KOPT-K1 (cell line): ENCODE measurements around the gene FADS6.

ENCODE experiments used
- H3K27ac ChIP-seq: fragments of 200-600 bp; sonication (generic); 2 replicates; pipeline ENCODE4 v1.5.1; 2016; ENCODE audit warnings: antibody characterized with exemption, mild to moderate bottlenecking, low read depth, low read length; ENCODE audit not compliant: poor library complexity, severe bottlenecking
- H3K36me3 ChIP-seq: fragments of 200-600 bp; sonication (generic); 2 replicates; pipeline ENCODE4 v1.5.1; 2017; ENCODE audit warnings: antibody characterized with exemption, mild to moderate bottlenecking, low read length, moderate library complexity; ENCODE audit not compliant: insufficient read depth
- H3K9me3 ChIP-seq: fragments of 200-600 bp; sonication (generic); 2 replicates; pipeline ENCODE4 v1.5.1; 2017; ENCODE audit warnings: antibody characterized with exemption, low read length, mild to moderate bottlenecking; ENCODE audit not compliant: insufficient read depth, poor library complexity, severe bottlenecking

FADS6 gene, protein sequence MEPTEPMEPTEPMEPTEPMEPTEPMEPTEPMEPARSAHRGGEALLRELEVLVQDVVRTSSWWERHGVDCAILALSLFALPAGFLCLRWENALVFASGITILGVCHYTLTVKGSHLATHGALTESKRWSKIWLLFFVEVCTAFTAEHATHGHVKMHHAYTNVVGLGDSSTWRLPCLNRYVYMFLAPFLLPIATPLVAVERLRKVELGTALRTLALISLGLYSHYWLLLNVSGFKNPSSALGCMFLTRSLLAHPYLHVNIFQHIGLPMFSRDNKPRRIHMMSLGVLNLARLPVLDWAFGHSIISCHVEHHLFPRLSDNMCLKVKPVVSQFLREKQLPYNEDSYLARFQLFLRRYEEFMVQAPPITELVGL

DNA sequence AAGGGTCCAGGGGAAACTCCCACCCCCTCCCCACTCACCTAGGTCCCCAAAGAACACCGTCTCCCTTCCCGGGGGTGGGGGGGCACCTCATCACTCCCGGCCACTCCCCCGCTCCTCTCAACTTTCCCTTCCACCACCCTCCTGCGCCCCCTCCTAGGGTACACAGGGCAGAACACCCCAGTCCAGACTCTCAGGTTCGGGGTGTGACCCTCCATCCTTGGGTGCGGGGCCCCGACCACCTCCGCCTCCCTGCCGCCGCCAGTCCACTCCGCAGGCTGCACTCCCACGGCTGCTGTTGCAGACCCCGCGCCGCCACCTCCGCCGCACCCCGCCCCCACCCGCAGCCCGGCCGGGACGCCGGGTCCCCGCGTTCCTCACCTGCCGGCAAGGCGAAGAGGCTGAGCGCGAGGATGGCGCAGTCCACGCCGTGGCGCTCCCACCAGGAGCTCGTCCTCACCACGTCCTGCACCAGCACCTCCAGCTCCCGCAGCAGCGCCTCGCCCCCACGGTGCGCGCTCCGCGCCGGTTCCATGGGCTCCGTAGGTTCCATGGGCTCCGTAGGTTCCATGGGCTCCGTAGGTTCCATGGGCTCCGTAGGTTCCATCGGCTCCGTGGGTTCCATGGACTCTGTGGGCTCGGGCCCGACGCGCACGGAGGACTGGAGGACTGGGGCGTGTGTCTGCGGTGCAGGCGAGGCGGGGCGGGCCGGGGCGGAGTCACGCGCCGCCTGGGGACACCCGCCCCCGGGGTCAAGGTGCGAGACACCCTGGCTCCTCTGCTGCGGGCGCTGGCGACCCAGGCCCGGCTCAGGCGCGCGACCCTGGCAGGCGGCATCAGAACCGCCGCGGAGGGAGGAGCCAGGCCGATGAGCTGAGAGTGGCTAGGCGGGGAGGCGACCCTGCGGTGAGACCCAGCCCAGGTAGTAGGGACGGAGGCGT is at the start of gene FADS6:
Gene FADS6 (minus strand): TSS at position 660 of the 938 bp plus-strand sequence. CDS start 38 bp downstream, at position 622.
- H3K36me3 ChIP-seq = no peaks in the 10 kb centered on the region
- no peak within 1 kb of the TSS for H3K27ac ChIP-seq
- no peaks in the 10 kb centered on the region for H3K9me3 ChIP-seq

DNA sequence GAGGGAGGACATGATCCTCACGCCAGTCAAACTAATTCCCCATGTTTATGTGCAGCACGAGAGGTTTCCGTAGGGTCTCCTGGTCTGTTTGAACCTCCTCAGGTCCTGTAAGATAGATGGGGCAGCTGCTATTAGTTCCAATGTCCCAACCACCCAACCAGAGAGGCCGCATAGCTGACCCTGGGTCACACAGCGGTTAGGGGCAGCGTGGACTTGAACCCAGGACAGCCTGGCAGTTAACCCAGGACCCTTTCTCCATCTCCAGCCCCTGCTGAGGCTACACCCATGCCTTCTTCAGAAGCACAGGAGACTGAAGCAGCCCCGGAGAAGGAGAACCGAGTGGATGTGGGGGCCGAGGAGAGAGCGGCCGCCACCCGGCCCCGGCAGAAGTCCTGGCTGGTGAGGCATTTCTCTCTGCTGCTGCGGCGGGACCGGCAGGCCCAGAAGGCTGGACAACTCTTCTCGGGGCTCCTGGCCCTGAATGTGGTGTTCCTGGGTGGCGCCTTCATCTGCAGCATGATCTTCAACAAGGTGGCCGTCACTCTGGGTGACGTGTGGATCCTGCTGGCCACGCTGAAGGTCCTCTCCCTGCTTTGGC is 47.8 kb upstream of the FADS6 start:
- H3K9me3 ChIP-seq = no peaks in the 10 kb centered on the region
- no peak overlapping the region for H3K27ac ChIP-seq
- H3K36me3 ChIP-seq = no peaks in the 10 kb centered on the region

DNA sequence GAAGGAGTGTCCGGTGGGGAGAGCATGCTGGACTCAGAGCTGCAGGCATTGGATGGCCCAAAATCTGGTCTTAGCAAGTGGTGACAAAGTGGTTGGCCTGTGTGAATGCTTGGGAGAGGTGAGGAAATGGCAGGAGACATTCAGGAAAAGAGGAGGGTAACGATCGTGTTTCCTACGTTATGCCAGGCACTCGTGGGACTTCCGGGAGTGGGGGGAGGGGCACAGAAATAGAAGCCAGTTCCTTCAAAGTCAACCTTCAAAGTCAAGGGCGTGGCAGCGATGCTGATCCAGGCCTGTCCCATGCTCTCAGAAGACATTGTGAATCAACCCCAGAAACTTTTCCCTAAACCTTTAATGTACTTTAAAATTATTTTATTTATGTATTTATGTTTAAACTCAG is 46.1 kb upstream of the FADS6 start:
- Histone ChIP-seq H3K36me3 (no peaks in the 10 kb centered on the region), H3K9me3 (no peaks in the 10 kb centered on the region)

DNA sequence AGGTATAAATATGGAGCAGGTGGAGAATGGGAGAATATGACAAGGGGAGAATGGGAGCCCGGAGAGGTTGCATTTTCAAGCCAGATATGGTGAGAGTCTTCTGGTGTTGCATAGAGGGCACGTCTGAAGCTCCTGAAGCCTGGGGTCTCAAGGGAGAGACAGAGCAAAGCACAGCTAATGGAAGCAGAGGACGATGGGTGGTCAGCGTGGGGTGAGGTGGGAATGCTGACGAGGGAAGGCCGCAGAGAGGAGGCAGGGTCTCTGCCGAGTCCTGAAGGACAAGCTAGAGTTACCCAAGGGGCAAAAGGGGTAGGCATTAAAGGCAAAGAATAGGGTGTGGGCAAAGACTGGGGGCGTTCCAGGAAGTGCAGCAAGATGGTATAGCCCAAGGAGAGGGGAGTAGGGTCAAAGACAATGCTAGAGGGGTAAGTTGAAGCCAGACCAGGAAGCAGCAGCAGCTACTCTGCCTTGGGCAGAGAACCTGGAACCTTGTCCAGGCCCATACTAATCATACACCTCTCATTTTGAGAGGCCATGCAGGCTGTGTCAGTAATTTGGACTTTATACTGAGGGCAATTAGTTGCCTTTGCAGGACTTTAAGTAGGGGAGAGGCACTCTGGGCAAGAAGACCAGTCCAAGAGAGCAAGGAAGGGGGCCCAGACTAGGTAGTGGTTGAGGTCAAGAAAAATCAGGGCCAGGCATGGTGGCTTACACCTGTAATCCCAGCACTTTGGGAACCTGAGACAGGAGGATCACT is 44.9 kb upstream of the FADS6 start:
- no peaks in the 10 kb centered on the region for H3K36me3 ChIP-seq
- no peak overlapping the region for H3K27ac ChIP-seq
- H3K9me3 ChIP-seq = no peaks in the 10 kb centered on the region

More for the DNA sequence above, 46.1 kb upstream of the FADS6 start:
- H3K27ac ChIP-seq = no peak overlapping the region

DNA sequence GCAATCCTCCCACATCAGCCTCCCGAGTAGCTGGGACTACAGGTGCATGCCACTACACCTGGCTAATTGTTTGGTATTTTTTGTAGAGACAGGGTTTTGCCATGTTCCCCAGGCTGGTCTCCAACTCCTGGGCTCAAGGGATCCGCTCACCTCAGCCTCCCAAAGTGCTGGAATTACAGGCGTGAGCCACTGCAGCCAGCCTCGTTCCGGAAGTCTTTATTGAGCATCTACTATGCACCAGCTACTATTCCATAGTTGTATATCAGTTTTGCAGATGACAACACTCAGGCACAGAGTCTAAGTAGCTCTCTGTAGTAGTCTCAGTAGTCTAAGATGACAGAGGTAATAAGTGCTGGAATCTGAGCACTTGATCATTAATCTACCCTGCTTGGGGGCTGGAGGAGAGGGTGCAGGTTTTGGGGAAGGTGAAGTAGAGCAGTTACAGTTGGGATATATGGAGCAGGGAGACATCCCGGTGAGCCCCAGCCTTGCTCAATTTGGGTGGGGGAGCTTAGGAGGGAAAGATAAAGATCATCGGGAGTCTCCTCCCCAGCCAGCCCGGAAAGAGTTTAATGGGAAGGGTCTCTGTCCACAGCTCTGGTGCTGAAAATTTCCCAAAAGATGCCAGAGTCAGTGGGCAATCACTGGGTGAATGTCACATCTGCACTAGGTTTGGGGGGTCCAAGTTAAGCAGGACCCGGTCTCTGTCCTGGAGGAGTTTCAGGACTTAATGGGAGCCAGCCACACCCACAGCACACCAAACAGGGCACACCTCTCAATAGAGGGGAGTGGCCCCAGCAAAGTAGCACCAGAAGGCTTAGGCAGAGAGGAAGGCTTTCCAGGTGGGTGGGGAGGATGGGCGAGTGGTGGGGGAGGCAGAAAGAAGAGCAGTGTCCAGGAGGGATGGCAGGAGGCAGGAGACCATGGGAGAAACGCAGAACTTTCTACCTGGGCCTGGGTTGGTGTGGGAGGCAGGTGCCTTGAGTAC is 43.9 kb upstream of the FADS6 start:
- no peaks in the 10 kb centered on the region for H3K36me3 ChIP-seq
- no peaks in the 10 kb centered on the region for H3K9me3 ChIP-seq
- H3K27ac ChIP-seq = no peak overlapping the region

DNA sequence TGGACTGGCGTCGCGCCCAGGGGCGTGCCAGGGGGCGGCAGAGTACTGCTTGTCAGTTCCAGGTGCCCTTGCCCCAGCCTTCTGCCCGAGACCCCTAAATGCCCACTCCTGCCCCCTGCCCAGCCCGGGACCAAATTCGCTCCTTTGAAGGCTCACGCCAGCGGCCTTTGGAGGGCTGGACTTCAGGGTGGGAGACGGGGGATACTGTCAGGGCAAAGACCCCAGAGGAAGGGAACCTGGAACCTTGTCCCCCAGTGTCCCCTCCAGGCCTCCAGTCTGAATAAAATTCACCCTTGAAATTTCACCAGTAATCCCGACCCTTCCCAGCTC is 43.0 kb upstream of the FADS6 start:
- Histone ChIP-seq H3K36me3 (no peaks in the 10 kb centered on the region), H3K27ac (no peak overlapping the region), H3K9me3 (no peaks in the 10 kb centered on the region)

DNA sequence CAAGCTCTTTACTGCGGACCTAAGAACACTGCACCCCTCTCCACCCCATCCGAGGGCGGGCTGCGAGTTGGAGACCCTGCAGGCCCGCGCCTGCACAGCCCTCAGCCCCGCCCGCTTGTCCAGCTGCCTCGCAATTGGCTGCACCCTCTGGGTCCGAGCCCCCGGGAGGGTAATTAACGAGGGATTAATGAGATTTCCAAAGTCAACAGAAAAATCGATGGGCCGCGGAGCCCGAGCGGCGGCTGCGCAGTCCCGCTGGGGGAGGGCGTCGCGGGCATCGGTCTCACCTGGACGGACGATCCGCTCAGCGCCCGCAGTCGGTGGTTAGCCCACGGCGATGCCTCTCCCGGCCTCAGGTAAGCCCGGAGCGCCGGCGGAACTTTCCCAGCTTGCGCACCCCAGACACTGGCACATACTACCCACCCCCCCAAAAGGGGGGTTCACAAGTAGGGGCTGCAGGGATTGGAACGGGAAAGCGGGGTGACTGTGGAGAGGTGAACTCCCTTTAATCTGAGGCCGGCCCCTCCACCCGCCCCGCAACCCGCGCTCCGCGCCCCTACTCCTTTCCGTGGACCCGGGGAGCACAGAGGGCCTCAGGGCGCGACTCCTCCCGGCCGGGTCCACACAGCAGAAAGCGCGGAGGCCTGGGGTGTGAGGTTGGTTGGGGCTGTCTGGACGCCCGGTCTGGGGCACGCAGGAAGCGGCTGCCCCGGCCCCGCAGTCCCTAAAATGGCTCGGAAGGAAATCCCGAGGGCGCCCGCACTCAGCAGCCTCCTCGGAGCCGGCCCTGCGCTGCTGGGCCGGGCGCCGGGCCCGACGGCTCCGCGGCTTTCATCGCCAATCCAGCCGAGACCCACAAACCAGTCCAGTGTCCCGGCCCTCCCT is 42.4 kb upstream of the FADS6 start, which contains the start of gene OTOP3:
Gene OTOP3 (plus strand): TSS at position 314 of the 885 bp plus-strand sequence. CDS start 24 bp downstream, at position 338.
- Histone ChIP-seq H3K9me3 (no peaks in the 10 kb centered on the region), H3K27ac (no peak within 1 kb of the TSS), H3K36me3 (no peaks in the 10 kb centered on the region)

DNA sequence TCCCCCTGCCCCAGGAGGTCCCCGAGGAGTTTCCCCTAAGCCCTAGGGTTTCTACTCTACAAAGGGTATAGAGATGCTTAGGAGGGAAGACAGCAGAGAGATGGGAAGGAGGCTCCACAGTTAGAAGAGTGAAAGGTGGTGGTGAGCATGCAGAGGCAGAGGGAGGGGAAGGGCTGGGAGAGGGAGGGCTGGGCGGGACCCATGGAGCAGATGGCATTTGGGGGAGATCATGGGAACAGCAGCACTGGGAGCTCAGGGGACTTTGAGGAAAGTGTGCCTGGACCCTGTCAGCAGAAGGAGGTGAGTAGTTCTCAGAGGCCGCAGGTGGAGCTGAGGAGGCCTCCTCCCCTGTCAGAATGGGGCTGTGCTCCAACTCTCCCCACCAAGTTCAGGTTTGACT is 41.6 kb upstream of the FADS6 start:
- Histone ChIP-seq H3K9me3 (no peaks in the 10 kb centered on the region), H3K27ac (no peak overlapping the region), H3K36me3 (no peaks in the 10 kb centered on the region)

DNA sequence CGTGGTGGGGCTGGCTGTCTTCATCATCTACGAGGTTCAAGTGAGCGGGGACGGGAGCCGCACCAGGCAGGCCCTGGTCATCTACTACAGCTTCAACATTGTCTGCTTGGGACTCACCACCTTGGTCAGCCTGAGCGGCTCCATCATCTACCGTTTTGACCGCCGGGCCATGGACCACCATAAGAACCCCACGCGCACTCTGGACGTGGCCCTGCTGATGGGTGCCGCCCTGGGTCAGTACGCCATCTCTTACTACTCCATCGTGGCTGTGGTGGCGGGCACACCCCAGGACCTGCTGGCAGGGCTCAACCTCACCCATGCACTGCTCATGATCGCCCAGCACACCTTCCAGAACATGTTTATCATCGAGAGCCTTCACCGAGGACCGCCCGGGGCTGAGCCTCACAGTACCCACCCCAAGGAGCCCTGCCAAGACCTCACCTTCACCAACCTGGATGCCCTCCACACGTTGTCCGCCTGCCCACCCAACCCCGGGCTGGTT is 37.2 kb upstream of the FADS6 start:
- no peaks in the 10 kb centered on the region for H3K36me3 ChIP-seq
- no peak overlapping the region for H3K27ac ChIP-seq
- no peaks in the 10 kb centered on the region for H3K9me3 ChIP-seq

DNA sequence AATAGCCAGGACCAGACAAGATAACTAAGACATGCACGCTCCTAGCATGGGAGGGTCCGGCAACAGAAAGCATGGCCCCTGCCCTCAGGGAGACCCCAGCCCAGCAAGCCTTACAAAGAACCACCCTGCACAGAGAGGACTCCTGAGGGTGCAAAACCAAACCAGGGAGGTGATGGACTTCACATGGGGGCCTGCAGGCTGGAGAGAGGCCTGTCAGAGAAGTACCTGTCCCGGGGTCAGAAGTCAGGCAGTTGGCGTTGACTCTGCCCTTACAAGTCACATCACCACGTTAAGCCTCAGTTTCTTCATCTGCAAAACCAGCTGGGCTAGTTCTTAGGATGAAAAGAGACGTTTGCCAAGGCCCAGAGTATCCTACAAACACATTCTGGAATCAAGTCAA is 35.4 kb upstream of the FADS6 start:
- Histone ChIP-seq H3K27ac (no peak overlapping the region), H3K9me3 (no peaks in the 10 kb centered on the region), H3K36me3 (no peaks in the 10 kb centered on the region)

DNA sequence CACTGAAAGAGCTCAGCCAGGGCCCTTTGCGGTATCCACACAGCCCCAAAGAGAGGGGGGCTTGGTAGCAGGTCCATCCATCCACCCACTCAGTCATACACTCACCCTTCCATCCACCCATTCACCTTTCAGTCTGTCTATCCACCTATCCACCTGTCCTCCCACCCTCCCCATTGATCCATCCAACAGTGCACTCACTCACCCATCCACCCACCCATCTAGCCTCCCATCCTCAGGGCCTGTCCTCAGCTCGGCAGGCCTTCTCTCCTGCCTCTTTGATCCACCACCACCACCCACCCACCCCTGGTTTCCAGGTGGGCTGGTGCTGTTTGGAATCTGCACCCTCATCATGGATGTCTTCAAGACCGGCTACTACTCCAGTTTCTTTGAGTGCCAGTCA is 31.8 kb upstream of the FADS6 start:
- no peaks in the 10 kb centered on the region for H3K36me3 ChIP-seq
- H3K9me3 ChIP-seq = no peaks in the 10 kb centered on the region
- H3K27ac ChIP-seq = no peak overlapping the region

DNA sequence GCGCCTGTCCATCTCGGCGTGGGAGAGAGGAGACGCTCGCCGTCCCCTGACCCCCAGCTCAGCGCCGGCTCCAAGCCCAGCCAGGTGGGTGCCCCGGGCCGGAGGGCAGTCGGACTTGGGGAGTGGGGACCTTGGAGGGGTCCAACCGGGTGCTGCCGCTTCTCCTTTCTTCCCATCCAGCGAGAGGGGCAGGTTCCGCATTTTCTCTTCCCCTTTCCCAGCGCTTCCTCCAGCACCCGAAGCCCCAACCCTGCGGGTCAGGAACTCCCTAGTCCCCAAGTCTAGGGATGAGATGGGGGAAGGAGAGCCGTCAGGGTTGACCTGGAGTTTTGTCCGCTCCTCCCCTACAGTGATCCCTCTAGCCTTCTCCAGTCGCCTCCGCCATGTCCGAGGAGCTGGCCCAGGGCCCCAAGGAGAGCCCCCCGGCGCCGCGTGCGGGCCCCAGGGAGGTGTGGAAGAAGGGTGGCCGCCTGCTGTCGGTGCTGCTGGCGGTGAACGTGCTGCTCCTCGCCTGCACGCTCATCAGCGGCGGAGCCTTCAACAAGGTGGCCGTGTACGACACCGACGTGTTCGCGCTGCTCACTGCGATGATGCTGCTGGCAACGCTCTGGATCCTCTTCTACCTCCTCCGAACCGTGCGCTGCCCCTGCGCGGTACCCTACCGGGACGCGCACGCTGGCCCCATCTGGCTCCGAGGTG is 31.0 kb upstream of the FADS6 start, which contains the start of gene OTOP2:
Gene OTOP2 (plus strand): TSS at position 24 of the 699 bp plus-strand sequence. CDS start 360 bp downstream, at position 384.
- Histone ChIP-seq H3K9me3 (no peaks in the 10 kb centered on the region), H3K36me3 (no peaks in the 10 kb centered on the region), H3K27ac (no peak within 1 kb of the TSS)
